ENCODE measurements around the gene LRTM1. TPM values are rescaled to one million over a fixed set of nuclear protein-coding genes. Genes with fewer than 3 reads are reported as not detected.

LRTM1 gene
- total RNA-seq, 1 experiment from 2014 or later: not detected

- Histone ChIP-seq H3K36me3 (ENCODE audit: control insufficient read depth in 1 of 2, insufficient read depth in 2 of 2, low read length in 2 of 2) (no peaks in the 10 kb centered on the region), H3K27ac (ENCODE audit: low read depth, low read length) (no peak overlapping the region), H3K4me1 (ENCODE audit: control insufficient read depth in 1 of 2, insufficient read depth in 2 of 2, low read length in 2 of 2) (no peaks in the 10 kb centered on the region), H3K79me2 (ENCODE audit: insufficient read depth, low read length) (no peaks in the 10 kb centered on the region), H3K9me3 (ENCODE audit: control insufficient read depth in 1 of 2, insufficient read depth in 1 of 2, low read depth in 1 of 2, low read length in 2 of 2) (no peaks in the 10 kb centered on the region; a peak in 1 of 4 replicates), H3K9me2 (ENCODE audit: insufficient read depth) (no peaks in the 10 kb centered on the region), H3K4me2 (ENCODE audit: low read length) (no peak overlapping the region), H3K9ac (ENCODE audit: low read length) (no peak overlapping the region), H3K27me3 (ENCODE audit: insufficient read depth, low read length) (no peaks in the 10 kb centered on the region), H2AFZ (ENCODE audit: low read depth, low read length, poor library complexity, severe bottlenecking) (no peak overlapping the region), H3K4me3 (replicated peaks in 1 of 2; ENCODE audit: low read depth in 1 of 2, low read length in 2 of 2) (no peak overlapping the region), H4K20me1 (ENCODE audit: insufficient read depth) (no peaks in the 10 kb centered on the region)
- RAD21 ChIA-PET (ENCODE audit: low non-redundant PET in 1 of 2, low total read pairs in 2 of 2, uncharacterized antibody in 2 of 2, unreplicated experiment in 2 of 2): no interaction called here
- POLR2A ChIA-PET: no interaction called here
- no peak for TF ChIP-seq POLR2AphosphoS5 (IDR thresholded peaks at IDR 0.05; ENCODE audit: low read depth, low read length)
- no peak for TF ChIP-seq ZFX (IDR thresholded peaks at IDR 0.05)
- intact Hi-C loops (cut with micrococcal nuclease): no loop called here
- no TSS peak for BruUV-seq (replicated peaks)
- CTCF ChIA-PET: no interaction called here
- no peak for ATAC-seq
- no peak for DNase-seq (ENCODE audit: low read depth, low spot score)
Observed at GRCh38 chr3:54968546-54969172, 40.8 kb upstream of the LRTM1 start.

DNA sequence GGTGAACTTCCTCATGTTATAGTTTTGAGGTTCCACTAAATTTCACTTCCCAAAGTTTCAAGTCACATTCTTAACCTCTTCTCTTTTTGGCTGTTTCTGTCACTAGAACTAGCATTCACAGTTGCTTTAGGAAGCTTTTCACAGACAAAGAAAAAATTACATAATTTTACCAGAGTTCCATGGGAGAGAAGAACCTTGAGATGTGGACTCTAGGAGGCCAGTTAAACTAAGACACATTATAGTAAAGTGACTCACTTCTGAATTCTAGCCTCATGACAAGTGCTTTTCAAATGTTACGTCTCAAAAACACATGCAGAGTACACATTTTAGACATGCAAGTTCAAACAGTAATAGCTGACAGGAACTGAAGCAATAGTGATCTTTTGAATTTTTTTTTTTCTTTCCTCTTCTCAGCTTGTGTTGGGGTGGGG, 39.9 kb upstream of the LRTM1 start:
- ATAC-seq (no peak), DNase-seq (ENCODE audit: low read depth, low spot score) (no peak)
- ChIA-PET RAD21 (ENCODE audit: low non-redundant PET in 1 of 2, low total read pairs in 2 of 2, uncharacterized antibody in 2 of 2, unreplicated experiment in 2 of 2) (no interaction called here), CTCF (no interaction called here), POLR2A (no interaction called here)
- intact Hi-C loops (cut with micrococcal nuclease): no loop called here
- H3K27ac ChIP-seq (ENCODE audit: low read depth, low read length): no peak overlapping the region
- no peaks in the 10 kb centered on the region for H3K79me2 ChIP-seq (ENCODE audit: insufficient read depth, low read length)
- no peak overlapping the region for H3K9ac ChIP-seq (ENCODE audit: low read length)
- no peak overlapping the region for H3K4me3 ChIP-seq (replicated peaks in 1 of 2; ENCODE audit: low read depth in 1 of 2, low read length in 2 of 2)
- no peaks in the 10 kb centered on the region for H3K9me2 ChIP-seq (ENCODE audit: insufficient read depth)
- no peaks in the 10 kb centered on the region for H3K36me3 ChIP-seq (ENCODE audit: control insufficient read depth in 1 of 2, insufficient read depth in 2 of 2, low read length in 2 of 2)
- peaks cover 0 to 3% of the 10 kb centered on the region in 2 experiments; a peak in 2 of 4 replicates for H3K9me3 ChIP-seq (ENCODE audit: control insufficient read depth in 1 of 2, insufficient read depth in 1 of 2, low read depth in 1 of 2, low read length in 2 of 2)
- H4K20me1 ChIP-seq (ENCODE audit: insufficient read depth): no peaks in the 10 kb centered on the region
- no TSS peak for BruUV-seq (replicated peaks)
- no peaks in the 10 kb centered on the region for H3K4me1 ChIP-seq (ENCODE audit: control insufficient read depth in 1 of 2, insufficient read depth in 2 of 2, low read length in 2 of 2)
- no peaks in the 10 kb centered on the region for H3K27me3 ChIP-seq (ENCODE audit: insufficient read depth, low read length)
- no peak overlapping the region for H3K4me2 ChIP-seq (ENCODE audit: low read length)
- H2AFZ ChIP-seq (ENCODE audit: low read depth, low read length, poor library complexity, severe bottlenecking): no peak overlapping the region
- TF ChIP-seq, protein P1, sequence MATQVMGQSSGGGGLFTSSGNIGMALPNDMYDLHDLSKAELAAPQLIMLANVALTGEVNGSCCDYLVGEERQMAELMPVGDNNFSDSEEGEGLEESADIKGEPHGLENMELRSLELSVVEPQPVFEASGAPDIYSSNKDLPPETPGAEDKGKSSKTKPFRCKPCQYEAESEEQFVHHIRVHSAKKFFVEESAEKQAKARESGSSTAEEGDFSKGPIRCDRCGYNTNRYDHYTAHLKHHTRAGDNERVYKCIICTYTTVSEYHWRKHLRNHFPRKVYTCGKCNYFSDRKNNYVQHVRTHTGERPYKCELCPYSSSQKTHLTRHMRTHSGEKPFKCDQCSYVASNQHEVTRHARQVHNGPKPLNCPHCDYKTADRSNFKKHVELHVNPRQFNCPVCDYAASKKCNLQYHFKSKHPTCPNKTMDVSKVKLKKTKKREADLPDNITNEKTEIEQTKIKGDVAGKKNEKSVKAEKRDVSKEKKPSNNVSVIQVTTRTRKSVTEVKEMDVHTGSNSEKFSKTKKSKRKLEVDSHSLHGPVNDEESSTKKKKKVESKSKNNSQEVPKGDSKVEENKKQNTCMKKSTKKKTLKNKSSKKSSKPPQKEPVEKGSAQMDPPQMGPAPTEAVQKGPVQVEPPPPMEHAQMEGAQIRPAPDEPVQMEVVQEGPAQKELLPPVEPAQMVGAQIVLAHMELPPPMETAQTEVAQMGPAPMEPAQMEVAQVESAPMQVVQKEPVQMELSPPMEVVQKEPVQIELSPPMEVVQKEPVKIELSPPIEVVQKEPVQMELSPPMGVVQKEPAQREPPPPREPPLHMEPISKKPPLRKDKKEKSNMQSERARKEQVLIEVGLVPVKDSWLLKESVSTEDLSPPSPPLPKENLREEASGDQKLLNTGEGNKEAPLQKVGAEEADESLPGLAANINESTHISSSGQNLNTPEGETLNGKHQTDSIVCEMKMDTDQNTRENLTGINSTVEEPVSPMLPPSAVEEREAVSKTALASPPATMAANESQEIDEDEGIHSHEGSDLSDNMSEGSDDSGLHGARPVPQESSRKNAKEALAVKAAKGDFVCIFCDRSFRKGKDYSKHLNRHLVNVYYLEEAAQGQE (IDR thresholded peaks at IDR 0.05; ENCODE audit: low read depth): no peak
- no peak for TF ChIP-seq POLR2A (IDR thresholded peaks at IDR 0.05; ENCODE audit: borderline replicate concordance, extremely low read depth, insufficient read depth, insufficient read length)
- TF ChIP-seq ELF1 (IDR thresholded peaks at IDR 0.05; ENCODE audit: borderline replicate concordance, low read depth): no peak
- TF ChIP-seq POLR2AphosphoS5 (IDR thresholded peaks at IDR 0.05; ENCODE audit: low read depth, low read length): no peak
- TF ChIP-seq MAX (IDR thresholded peaks at IDR 0.05): no peak
- no peak for TF ChIP-seq ZBTB33 (IDR thresholded peaks at IDR 0.05; ENCODE audit: extremely low read depth, insufficient replicate concordance, low read length)
- TF ChIP-seq CBX3 (IDR thresholded peaks at IDR 0.05; ENCODE audit: low read depth): no peak
- no peak for TF ChIP-seq YY1 (IDR thresholded peaks at IDR 0.05; ENCODE audit: extremely low read depth, insufficient replicate concordance, low read depth, low read length)
- no peak for TF ChIP-seq RAD21 (IDR thresholded peaks at IDR 0.05; ENCODE audit: low read depth)
- no peak for TF ChIP-seq CEBPB (IDR thresholded peaks at IDR 0.05; ENCODE audit: low read depth)
- no peak for TF ChIP-seq CTCF (IDR thresholded peaks at IDR 0.05 in 2 of 3, conservative IDR thresholded peaks at IDR 0.05 in 1 of 3; ENCODE audit: borderline replicate concordance in 1 of 3, insufficient read depth in 1 of 3, low read depth in 2 of 3, low read length in 2 of 3)

Measured in HCT116 (cell line).